OCI-M2 (cell line): ENCODE measurements around the gene MYO3B.

Experiments
- DNase-seq: peaks from one replicate; lab custom pipeline; 2025; ENCODE audit not compliant: unreplicated experiment; lab: John Stamatoyannopoulos, UW

MYO3B gene

GRCh38 chr2:170177950-170178781 lies at the start of gene MYO3B:
Gene MYO3B, plus strand, starts transcription at chr2:170178147. Its CDS starts 141 bp downstream, at chr2:170178288.
- DNase-seq, result no peak

GRCh38 chr2:170139276-170139967 lies 38.5 kb upstream of the MYO3B start:
- no peak for DNase-seq

GRCh38 chr2:170140561-170140960 lies 37.4 kb upstream of the MYO3B start:
- no peak for DNase-seq

- no peak for DNase-seq
These were observed 36.1 kb upstream of the MYO3B start for GRCh38 chr2:170141865-170142264.

DNA sequence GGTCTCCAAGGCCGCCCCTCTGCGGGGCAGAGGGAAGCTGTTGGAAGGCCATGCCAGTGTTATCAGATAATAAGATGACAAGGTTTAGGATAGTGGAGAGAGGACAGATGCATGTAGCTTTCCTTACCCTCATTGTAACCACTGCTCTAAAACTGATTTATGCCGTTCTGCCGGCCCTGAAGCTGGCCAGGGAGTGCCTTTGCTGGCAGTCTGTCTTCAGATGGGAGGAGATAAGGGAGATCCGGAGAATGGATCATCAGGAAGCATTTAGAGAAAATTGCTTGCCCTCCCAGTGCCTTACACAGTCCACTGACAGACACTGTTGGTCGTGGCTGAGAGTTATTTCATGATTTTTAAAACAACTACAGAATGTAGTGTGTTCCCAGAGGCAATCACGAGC lies 35.4 kb upstream of the MYO3B start:
- no peak for DNase-seq

DNA sequence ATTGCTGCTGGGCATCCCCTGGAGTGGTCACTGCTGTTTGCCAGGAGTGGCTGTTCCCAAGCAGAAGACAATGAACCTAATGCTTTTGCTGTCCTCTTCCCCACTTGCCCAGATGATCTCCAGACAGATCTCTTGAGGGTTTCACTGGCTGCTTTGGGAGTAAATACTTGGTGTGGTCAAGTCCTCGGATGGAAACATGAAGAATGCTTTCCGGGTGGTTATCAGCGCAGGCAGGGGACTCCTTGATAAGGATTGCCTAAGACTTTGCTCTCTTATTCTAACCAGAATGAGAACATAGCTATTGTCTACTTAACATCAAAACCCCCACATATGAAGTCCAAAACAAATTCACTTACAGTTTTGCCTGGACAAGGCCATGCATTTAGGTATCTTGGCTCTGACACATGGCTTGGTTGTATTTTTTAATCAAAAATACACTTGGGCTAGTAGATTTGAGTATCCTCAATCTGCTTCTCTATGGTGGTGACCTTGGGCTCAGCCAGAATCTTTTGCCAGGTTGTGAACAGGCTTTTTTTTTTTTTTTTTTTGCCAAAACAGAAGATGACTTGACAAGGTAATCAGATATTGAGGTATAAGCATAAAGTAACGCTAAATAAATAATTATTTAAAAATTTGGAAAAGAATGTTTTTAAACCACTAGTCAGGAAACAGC lies 34.8 kb upstream of the MYO3B start:
- peak; percentile 53 for DNase-seq

DNA sequence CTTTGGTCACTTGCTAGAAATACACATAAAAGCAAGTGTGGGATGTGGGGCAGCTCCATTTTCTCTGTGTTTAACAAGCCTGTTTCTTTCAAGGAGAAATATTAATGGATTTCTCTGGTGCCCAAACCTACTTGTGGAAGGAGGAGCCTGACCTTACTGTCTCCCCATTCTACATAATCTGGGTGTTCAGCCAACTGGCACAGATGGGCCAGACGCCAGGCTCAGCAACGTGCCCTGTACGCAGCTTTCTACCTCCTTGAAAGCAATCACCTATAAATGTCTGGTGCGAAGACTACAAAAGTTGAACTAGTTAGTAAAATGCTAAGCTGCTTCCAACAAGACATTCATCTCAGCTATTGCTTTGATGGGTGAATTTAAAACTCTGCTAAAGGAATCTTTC lies 33.2 kb upstream of the MYO3B start:
- no peak for DNase-seq

- DNase-seq, result no peak
These were observed 32.8 kb upstream of the MYO3B start for GRCh38 chr2:170145191-170145590.

- DNase-seq, result no peak
These were observed 32.1 kb upstream of the MYO3B start for GRCh38 chr2:170145675-170146432.

- no peak for DNase-seq
These were observed 31.2 kb upstream of the MYO3B start for GRCh38 chr2:170146784-170147183.

- no peak for DNase-seq
These were observed 30.4 kb upstream of the MYO3B start for GRCh38 chr2:170147576-170147975.

DNA sequence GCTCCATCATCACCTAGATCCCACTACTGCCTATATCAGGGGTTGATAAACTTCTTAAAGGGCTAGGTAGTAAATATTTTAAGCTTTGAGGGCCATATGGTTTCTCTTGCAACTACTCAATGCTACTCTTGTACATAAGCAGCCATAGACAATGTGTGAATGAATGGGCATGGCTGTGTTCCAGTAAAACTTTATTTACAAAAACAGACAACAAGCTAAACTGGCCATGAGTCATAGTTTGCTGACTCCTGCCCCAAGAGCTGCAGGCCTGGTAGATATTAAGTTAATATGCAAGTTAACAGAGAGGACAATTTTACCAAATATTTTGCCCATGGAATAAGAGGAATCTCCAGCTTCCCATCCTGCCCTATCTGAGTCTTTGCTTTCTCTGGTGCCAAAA lies 29.8 kb upstream of the MYO3B start:
- DNase-seq, result no peak

GRCh38 chr2:170152421-170152820 lies 25.5 kb upstream of the MYO3B start:
- no peak for DNase-seq

DNA sequence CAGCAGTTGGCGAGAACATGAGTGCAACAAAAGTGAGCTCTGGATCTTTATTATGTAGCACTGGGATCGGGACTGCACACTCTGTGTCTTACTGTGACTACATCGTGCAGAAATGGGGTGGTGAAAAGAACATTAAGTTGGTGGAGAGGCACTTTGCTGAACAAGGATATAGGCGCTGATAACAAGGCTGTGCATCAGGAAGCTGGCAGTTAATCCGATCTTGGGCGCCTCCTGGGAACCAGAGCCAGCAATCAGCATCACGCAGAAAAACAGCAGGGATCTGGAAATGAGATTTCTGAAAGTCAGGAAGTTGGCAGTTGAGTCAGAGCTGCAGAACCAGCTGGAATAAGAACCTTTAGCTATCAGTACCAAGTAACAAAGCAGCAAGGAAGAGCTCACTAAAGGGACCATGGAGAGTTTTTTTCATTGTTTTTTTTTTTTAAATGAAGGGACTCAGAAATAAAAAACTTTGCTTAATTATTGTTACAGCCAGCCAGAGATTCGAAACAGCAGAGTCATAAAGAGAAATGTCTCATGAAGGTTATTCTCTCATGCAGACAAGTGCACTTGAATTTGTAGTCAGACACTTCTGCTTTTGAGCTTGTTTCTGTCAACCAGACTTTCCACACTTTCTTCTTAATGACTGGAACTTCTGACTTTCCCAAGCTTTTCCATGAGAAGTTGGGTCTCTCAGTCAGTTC lies 22.8 kb upstream of the MYO3B start:
- peak; percentile 71 for DNase-seq

DNA sequence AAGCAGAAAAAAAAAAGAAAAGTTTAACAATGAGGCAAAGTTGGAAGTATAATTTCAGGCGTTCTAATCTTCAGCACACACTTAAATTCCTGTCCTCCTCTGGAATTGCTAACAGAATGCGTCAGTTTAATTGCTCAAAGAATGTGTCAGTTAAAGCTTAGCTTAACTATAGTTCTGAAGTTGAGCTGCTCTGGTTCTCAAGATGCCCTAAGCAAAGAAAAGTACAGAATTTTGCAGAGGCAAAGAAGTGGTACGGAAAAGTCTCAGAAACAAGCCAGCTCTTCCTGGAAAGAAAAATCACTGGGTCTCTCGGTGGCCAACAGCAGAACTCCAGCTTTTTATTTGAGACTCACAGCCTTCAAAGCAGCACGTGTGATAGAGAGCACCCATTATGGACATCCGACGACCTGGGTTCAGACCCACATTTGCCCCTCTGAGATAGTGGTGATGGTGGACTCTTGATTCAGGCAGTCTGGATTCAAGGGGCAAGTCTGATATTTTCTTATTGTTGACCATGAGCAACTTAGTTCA lies 22.2 kb upstream of the MYO3B start:
- no peak for DNase-seq

- no peak for DNase-seq
These were observed 21.4 kb upstream of the MYO3B start for GRCh38 chr2:170156592-170156991.

- DNase-seq, result no peak
These were observed 20.8 kb upstream of the MYO3B start for GRCh38 chr2:170157025-170157684.

- DNase-seq, result no peak
These were observed 18.9 kb upstream of the MYO3B start for GRCh38 chr2:170159060-170159459.

- DNase-seq, result no peak
These were observed 16.3 kb upstream of the MYO3B start for GRCh38 chr2:170161516-170162270.
